GM12878 (cell line): ENCODE data around the gene NRXN3. TPM values are rescaled to one million over a fixed set of nuclear protein-coding genes. Genes with fewer than 3 reads are reported as not detected.

ENCODE experiments used
- ATAC-seq: fragments of 200-7000 bp; cut with Tn5 transposase; 3 replicates; pipeline ENCODE4 v1.9.1; 2020; ENCODE audit warnings: mild to moderate bottlenecking, moderate library complexity
- BruUV-seq: library from RNA; stranded (reverse); fragments of 400-500 nt; replicated peaks from 2 replicates; lab custom pipeline; 2021; lab: Mats Ljungman, UMichigan
- CTCF ChIA-PET: fragments of 300-600 bp; sonication (Branson Sonifier 250); formaldehyde crosslinking; extraction: SDS; loops from one replicate; lab custom pipeline; 2021; ENCODE audit warnings: inconsistent platforms; lab: Yijun Ruan, JAX
- POLR2A ChIA-PET: fragments of 350-600 bp; formaldehyde crosslinking; extraction: SDS; loops from one replicate; lab custom pipeline; 2021; ENCODE audit warnings: inconsistent platforms; lab: Charles Lee
- RAD21 ChIA-PET: fragments of 300-600 bp; sonication (Branson Sonifier 250); formaldehyde crosslinking; loops from one replicate; lab custom pipeline; 2023; ENCODE audit warnings: antibody characterized with exemption; ENCODE audit not compliant: unreplicated experiment; lab: Charles Lee
- SMC1A ChIA-PET: fragments of 300-600 bp; sonication (Branson Sonifier 250); formaldehyde crosslinking; loops from one replicate; lab custom pipeline; 2023; ENCODE audit not compliant: unreplicated experiment, uncharacterized antibody; lab: Charles Lee
- DNase-seq: peaks from one replicate; pipeline ENCODE4 v3.0.0-alpha.2; 2011; ENCODE audit warnings: low read depth, low spot score
- FAIRE-seq: peaks from 3 replicates; lab custom pipeline; 2011; peaks lifted over from hg19 to GRCh38; lab: Jason Lieb, UNC
- H2AFZ ChIP-seq: 2 replicates; pipeline ENCODE4 v1.6.0; 2011; ENCODE audit warnings: low read depth, low read length, control low read depth; ENCODE audit not compliant: control insufficient read depth
- H3K27ac ChIP-seq: 2 replicates; pipeline ENCODE4 v1.5.1; 2011; ENCODE audit warnings: control low read depth; ENCODE audit not compliant: control insufficient read depth, insufficient read depth
- H3K27me3 ChIP-seq, 2 experiments: replicated peaks in 1 of 2; 2 replicates each; pipeline versions ENCODE4 v1.6.0 to v1.6.1; 2011; ENCODE audit warnings: low read length in 1 of 2; ENCODE audit not compliant: control insufficient read depth in 2 of 2, insufficient read depth in 2 of 2
- H3K36me3 ChIP-seq, 2 experiments: 2 replicates each; pipeline ENCODE4 v1.5.1; 2011; ENCODE audit warnings: low read length in 1 of 2; ENCODE audit not compliant: control insufficient read depth in 2 of 2, insufficient read depth in 2 of 2
- H3K4me1 ChIP-seq: 2 replicates; pipeline ENCODE4 v1.6.1; 2011; ENCODE audit warnings: mild to moderate bottlenecking, low read length, moderate library complexity, mixed read lengths; ENCODE audit not compliant: control insufficient read depth, insufficient read depth
- H3K4me2 ChIP-seq: 2 replicates; pipeline ENCODE4 v1.6.0; 2011; ENCODE audit warnings: control low read depth; ENCODE audit not compliant: control insufficient read depth, insufficient read depth
- H3K4me3 ChIP-seq: fragments of 200-600 bp; sonication (generic); 2 replicates; pipeline ENCODE4 v1.5.1; 2016
- H3K79me2 ChIP-seq: 2 replicates; pipeline ENCODE4 v1.6.0; 2011; ENCODE audit warnings: low read length; ENCODE audit not compliant: control insufficient read depth, insufficient read depth
- H3K9ac ChIP-seq: 2 replicates; pipeline ENCODE4 v1.8.0; 2011; ENCODE audit warnings: low read length, control low read depth, mixed read lengths; ENCODE audit not compliant: control insufficient read depth, insufficient read depth
- H3K9me3 ChIP-seq: replicated peaks from 3 replicates; pipeline ENCODE4 v1.5.1; 2011; ENCODE audit warnings: mild to moderate bottlenecking, low read length; ENCODE audit not compliant: control insufficient read depth, insufficient read depth
- H4K20me1 ChIP-seq: 2 replicates; pipeline ENCODE4 v1.6.0; 2011; ENCODE audit not compliant: control insufficient read depth, insufficient read depth
- BACH1 ChIP-seq: fragments of 450-650 bp; IDR thresholded peaks from 2 replicates; pipeline ENCODE4 v1.6.1; 2017; ENCODE audit warnings: mild to moderate bottlenecking, borderline replicate concordance
- CHD2 ChIP-seq: IDR thresholded peaks from 2 replicates; pipeline ENCODE4 v1.6.1; 2011; ENCODE audit warnings: low read depth, low read length, improper control_type of control experiment, borderline replicate concordance
- IRF5 ChIP-seq: fragments of 450-650 bp; IDR thresholded peaks from 2 replicates; pipeline ENCODE4 v1.6.1; 2017; ENCODE audit warnings: borderline replicate concordance
- MEF2B ChIP-seq: fragments of 450-650 bp; IDR thresholded peaks from 2 replicates; pipeline ENCODE4 v1.6.1; 2018; ENCODE audit warnings: mild to moderate bottlenecking, moderate library complexity; ENCODE audit not compliant: partially characterized antibody, poor library complexity, severe bottlenecking
- NFXL1 ChIP-seq: fragments of 450-650 bp; IDR thresholded peaks from 2 replicates; pipeline ENCODE4 v1.6.1; 2017; ENCODE audit warnings: antibody characterized with exemption, mild to moderate bottlenecking, borderline replicate concordance
- POLR2AphosphoS2 ChIP-seq: IDR thresholded peaks from 2 replicates; pipeline ENCODE4 v1.6.1; 2011; ENCODE audit warnings: low read depth, mild to moderate bottlenecking, low read length, improper control_type of control experiment, moderate library complexity
- POLR2AphosphoS5 ChIP-seq: IDR thresholded peaks from 2 replicates; pipeline ENCODE4 v1.6.1; 2011; ENCODE audit warnings: mild to moderate bottlenecking, low read length, inconsistent platforms
- RBBP5 ChIP-seq: fragments of 200-600 bp; sonication (generic); conservative IDR thresholded peaks from 2 replicates; pipeline ENCODE4 v1.6.1; 2016
- USF1 ChIP-seq: IDR thresholded peaks from 2 replicates; pipeline ENCODE4 v1.6.1; 2011; ENCODE audit warnings: borderline replicate concordance, low read depth, mild to moderate bottlenecking, moderate library complexity, mixed read lengths, low read length; ENCODE audit not compliant: insufficient read depth; ENCODE audit errors: extremely low read length
- YY1 ChIP-seq: IDR thresholded peaks from 2 replicates; pipeline ENCODE4 v1.6.1; 2011; ENCODE audit warnings: low read depth, mild to moderate bottlenecking, low read length
- WGBS: methylation state at CpG from one replicate; pipeline ENCODE4 v1.1.6; 2016; ENCODE audit warnings: low lambda C conversion rate; ENCODE audit not compliant: insufficient replicate concordance, insufficient coverage; ENCODE audit errors: missing lambda C conversion rate; 5-methylcytosine and 5-hydroxymethylcytosine counted together
- in situ Hi-C: fragments of 300-500 bp; cut with MboI; formaldehyde crosslinking; loops from 9 replicates; pipeline ENCODE4 v1.14.3; 2018; ENCODE audit warnings: mixed read lengths
- intact Hi-C: fragments of 100-400 bp; cut with micrococcal nuclease; formaldehyde crosslinking; loops from one replicate; pipeline ENCODE4 v1.14.2; 2022; ENCODE audit not compliant: unreplicated experiment
- polyA plus RNA-seq, 11 experiments: library from polyadenylated mRNA; depleted of rRNA in 4 of 11; unstranded in 6 of 11; stranded (reverse) in 5 of 11; fragments of >200 nt; fragmentation: Nextera tagmentation in 4 of 11; fragmentation: Illumina TruSeq in 1 of 11; extraction: Ambion mirVana in 4 of 11; extraction: Trizol in 1 of 11; gene quantifications; 1 replicate in 1 of 11; 2 replicates in 10 of 11; pipeline versions ENCODE4 v1.2.1 to v1.2.3, GENCODE V29; 2011 to 2016; ENCODE audit warnings: inconsistent platforms in 2 of 11, missing spikeins in 2 of 11, low read depth in 1 of 11
- total RNA-seq, 4 experiments: library from RNA; depleted of rRNA in 3 of 4; stranded (reverse); fragments of >200 nt in 3 of 4; fragmentation: Illumina TruSeq in 1 of 4; extraction: Trizol in 1 of 4; gene quantifications; 2 replicates each; pipeline versions ENCODE4 v1.2.1 to v1.2.3, GENCODE V29; 2013 to 2021

NRXN3 gene
- total and polyA plus RNA-seq, 10 of the 15 experiments (the other 5 are each of a cell fraction or from before 2014, with no cell fraction given) = 0.52 to 3.3 (median 1.4) TPM

- TF ChIP-seq BACH1 (no peak), CHD2 (no peak), POLR2AphosphoS2 (no peak)
- TF ChIP-seq, all 136 proteins: peak for 0
These were observed 1661.2 kb downstream of the NRXN3 start (continued) for GRCh38 chr14:79831195-79831892.

- Histone ChIP-seq H3K4me3 (no peak overlapping the region), H4K20me1 (no peaks in the 10 kb centered on the region), H3K27ac (no peak overlapping the region), H3K9ac (no peak overlapping the region), H2AFZ (no peak overlapping the region), H3K27me3 (no peaks in the 10 kb centered on the region), H3K9me3 (no peaks in the 10 kb centered on the region), H3K4me2 (no peak overlapping the region), H3K79me2 (no peaks in the 10 kb centered on the region), H3K4me1 (no peaks in the 10 kb centered on the region), H3K36me3 (no peaks in the 10 kb centered on the region)
- intact Hi-C loops = no loop called here
- no peak for ATAC-seq
- no peak for FAIRE-seq
- BruUV-seq = no TSS peak
- SMC1A ChIA-PET = no interaction called here
- no peak for TF ChIP-seq MEF2B
- RAD21 ChIA-PET = no interaction called here
- in situ Hi-C loops = no loop called here
- CTCF ChIA-PET = no interaction called here
- POLR2A ChIA-PET = no interaction called here
- DNase-seq = no peak
- 47% methylated on average over 3 of the region's 3 CpGs for WGBS
These were observed 1663.6 kb downstream of the NRXN3 start for GRCh38 chr14:79833781-79834180.

GRCh38 chr14:79834868-79835267, 1664.7 kb downstream of the NRXN3 start:
- FAIRE-seq (no peak), ATAC-seq (no peak), DNase-seq (no peak)
- RAD21 ChIA-PET = no interaction called here
- Histone ChIP-seq H3K4me1 (no peaks in the 10 kb centered on the region), H3K27ac (no peak overlapping the region), H2AFZ (no peak overlapping the region), H4K20me1 (no peaks in the 10 kb centered on the region), H3K4me2 (no peak overlapping the region), H3K9me3 (no peaks in the 10 kb centered on the region), H3K27me3 (no peaks in the 10 kb centered on the region), H3K4me3 (no peak overlapping the region), H3K36me3 (no peaks in the 10 kb centered on the region), H3K9ac (no peak overlapping the region), H3K79me2 (no peaks in the 10 kb centered on the region)
- no TSS peak for BruUV-seq
- POLR2A ChIA-PET = no interaction called here
- intact Hi-C loops = no loop called here
- in situ Hi-C loops = no loop called here
- 14% methylated on average over 6 of the region's 6 CpGs for WGBS
- CTCF ChIA-PET = no interaction called here
- SMC1A ChIA-PET = no interaction called here
- TF ChIP-seq YY1 (no peak), RBBP5 (no peak), NFXL1 (no peak), POLR2AphosphoS5 (no peak), IRF5 (no peak), USF1 (no peak)
